ENCODE data around the gene KRTAP4-8.
"Not testable (repeated sequence)": the region's sequence is repeated elsewhere in the genome, so short reads cannot be mapped to it uniquely, and the experiment has no call there.

Gene KRTAP4-8

DNA sequence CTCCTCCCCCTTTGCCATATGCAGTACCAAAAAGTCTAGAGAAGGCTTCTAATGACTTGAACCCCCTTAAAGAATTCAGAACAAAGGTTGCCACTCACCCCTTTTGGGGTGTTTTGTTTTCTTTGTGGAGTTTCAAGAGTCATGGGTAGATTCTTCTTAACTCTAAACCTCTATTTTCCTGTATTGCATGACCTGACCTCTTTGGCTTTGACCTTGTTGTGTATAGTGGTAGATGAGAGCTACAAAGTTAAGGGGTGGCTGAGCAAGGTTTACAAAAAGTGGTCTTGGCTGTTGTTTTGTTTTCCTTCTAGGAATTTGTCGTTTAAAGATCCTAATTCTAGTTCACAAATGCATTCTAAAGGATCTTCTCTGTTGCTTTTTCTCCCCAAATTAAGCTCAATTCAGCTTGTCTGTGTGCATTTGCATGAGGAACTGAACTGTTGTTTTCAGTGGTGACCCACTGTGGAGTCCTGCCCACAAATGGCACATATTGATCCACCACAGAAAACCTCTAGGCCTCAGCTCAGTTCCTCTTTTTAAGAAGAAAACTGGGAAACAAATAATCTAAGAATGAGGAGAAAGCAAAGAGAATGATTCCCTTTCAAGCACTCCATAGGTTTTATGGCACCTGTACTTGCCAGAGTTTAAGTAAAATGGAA lies 10.9 kb upstream of the KRTAP4-8 start:
- DNase-seq (ENCODE audit: low read depth in 2 of 3, low spot score in 1 of 3): not testable (repeated sequence)

DNA sequence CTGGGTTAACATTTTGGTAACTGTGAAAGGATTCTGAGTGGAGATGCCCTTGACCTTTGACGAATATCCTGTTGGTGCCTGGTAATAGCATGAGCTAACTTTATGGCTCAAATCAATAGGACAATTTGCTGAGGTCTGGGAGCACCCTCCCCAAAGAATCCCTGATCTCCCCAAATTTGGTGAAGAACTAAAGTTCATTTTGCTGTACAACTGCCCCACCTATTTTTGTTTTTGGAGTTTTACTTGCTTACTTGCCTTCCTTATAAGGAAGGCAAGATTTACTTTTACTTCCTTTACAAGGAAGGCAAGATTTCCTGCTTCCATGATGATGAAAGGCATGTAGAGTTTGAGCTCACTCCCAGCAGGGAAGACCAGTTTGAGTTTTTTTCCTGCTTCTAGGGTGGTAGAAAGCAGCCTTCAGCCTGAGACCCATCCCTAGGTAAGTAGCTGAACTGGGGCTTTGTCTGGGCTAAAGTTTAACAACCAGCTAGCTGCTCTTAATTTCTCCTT lies 10.1 kb upstream of the KRTAP4-8 start:
- no peak for DNase-seq (ENCODE audit: low read depth in 2 of 3, low spot score in 1 of 3)

DNA sequence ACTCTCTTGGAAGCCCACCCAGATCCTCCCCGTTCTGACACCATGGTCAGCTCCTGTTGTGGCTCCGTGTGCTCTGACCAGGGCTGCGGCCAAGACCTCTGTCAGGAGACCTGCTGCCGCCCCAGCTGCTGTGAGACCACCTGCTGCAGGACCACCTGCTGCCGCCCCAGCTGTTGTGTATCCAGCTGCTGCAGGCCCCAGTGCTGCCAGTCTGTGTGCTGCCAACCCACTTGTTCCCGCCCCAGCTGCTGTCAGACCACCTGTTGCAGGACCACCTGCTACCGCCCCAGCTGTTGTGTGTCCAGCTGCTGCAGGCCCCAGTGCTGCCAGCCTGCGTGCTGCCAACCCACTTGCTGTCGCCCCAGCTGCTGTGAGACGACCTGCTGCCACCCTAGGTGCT lies 7.4 kb upstream of the KRTAP4-8 start, which contains the start of gene KRTAP4-9:
Gene KRTAP4-9 (plus strand): TSS at position 43 of the 400 bp plus-strand sequence. CDS start 0 bp downstream, at position 43.
- not testable (repeated sequence) for DNase-seq (ENCODE audit: low read depth in 2 of 3, low spot score in 1 of 3)

- DNase-seq (ENCODE audit: low read depth in 2 of 3, low spot score in 1 of 3): not testable (repeated sequence)
Observed at GRCh38 chr17:41104386-41105038, 6.6 kb upstream of the KRTAP4-8 start.

- DNase-seq (ENCODE audit: low read depth in 2 of 3, low spot score in 1 of 3): no peak
Observed at GRCh38 chr17:41103896-41104295, 6.0 kb upstream of the KRTAP4-8 start.

DNA sequence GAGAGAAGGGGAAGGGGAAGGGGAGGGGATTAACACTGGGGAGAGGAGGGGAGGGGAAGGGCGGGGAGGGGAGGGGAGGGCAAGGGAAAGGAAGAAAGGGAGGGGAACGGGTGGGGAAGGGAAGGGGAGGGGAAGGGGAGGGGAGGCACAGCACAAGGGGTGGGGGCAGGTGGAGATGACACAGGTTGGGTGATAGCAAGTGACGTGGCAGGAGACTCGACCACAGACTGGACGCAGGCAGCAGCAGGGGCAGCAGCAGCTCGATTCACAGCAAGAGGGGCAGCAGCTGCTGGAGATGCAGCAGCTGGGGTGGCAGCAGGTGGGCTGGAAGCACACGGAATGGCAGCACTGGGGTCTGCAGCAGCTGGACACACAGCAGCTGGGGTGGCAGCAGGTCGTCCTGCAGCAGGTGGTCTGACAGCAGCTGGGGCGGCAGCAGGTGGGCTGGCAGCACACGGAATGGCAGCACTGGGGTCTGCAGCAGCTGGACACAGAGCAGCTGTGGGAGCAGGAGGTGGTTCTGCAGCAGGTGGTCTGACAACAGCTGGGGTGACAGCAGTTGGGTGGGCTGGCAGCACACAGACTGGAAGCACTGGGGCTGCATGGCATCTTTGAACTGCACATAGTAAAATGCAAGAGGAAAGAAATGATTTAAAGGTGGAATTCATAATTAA lies 3.8 kb upstream of the KRTAP4-8 start, which contains the start of gene KRTAP4-16:
Gene KRTAP4-16 (minus strand): TSS at position 624 of the 674 bp plus-strand sequence. CDS start 0 bp downstream, at position 624.
- no peak for DNase-seq (ENCODE audit: low read depth in 2 of 3, low spot score in 1 of 3)

DNA sequence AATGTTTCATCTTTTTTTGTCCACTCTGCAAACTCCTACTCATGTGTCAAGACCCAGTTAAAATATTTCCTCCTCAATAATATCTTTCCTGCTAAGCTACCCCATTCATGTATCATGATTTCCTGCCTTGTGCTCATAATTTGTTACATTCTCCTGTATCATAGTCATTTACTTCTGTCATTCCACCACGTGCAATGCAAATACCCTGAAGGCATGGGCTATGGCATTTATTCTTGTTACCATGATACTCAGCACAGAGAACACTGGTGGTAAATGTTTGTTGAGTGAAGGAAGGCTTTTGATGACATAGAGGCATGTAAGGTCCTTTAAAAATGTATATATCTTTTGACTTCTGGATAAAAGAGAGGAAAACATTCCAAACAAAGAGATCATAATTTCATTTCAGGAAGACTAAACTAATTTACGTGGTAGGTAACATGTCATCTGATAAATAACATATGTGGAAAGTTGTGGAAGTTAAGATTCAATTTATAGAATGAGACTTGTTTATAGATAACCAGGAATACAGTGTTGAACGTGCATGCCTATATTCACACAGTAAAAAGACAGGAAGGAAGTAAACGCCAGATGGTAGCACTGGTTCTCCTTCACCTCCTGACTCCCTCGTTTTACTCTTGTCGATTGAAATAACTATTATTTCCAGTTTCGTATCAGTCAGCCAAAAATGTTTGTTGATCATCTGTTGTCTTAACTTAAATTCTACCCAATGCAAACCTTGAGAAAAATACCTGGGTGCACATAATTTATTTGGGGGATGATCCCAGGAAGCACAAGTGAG lies 1.9 kb upstream of the KRTAP4-8 start:
- DNase-seq (ENCODE audit: low read depth in 2 of 3, low spot score in 1 of 3): not testable (repeated sequence)

DNA sequence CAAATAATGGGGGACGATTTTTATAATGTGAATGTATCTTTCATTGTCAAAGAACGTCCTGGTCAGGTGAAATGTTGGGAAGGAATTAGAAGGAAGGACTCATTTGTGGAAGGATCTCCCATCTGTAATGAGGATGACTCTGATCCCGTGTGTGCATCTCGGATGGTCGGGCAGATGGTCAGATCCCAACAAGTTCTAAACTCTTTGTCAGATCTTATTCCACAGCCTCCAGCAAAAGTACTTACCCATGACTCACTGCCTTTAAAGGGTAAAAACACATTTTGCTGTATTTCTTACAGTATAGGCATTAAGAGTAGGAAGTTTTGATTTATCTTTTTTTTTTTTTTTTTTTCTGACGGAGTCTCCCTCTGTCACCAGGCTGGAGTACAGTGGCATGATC lies 539 bp upstream of the KRTAP4-8 start:
- no peak for DNase-seq (ENCODE audit: low read depth in 2 of 3, low spot score in 1 of 3)

DNA sequence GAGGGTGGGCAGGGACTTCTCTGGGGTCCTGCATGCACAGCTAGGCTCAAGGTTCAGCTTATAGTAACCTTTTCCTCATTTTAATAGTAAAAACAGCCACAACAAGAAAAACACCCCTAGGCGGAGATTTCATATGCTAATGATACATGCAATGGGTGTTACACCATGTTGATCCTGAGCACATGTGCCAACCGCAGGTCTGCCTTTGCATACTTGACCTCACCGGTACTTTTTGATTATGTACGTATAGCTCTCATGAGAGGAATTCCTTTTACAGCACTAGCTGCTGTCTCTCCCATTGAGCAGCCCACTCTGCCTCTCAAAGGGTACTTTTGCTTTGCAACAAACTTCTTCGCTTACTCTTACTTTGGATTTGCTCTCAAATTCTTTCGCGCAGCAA lies 1.9 kb downstream of the KRTAP4-8 start:
- DNase-seq (ENCODE audit: low read depth in 2 of 3, low spot score in 1 of 3): no peak

- DNase-seq (ENCODE audit: low read depth in 2 of 3, low spot score in 1 of 3): not testable (repeated sequence)
Observed at GRCh38 chr17:41088760-41089352, 9.1 kb downstream of the KRTAP4-8 start.

GRCh38 chr17:41084100-41084856 lies 13.7 kb downstream of the KRTAP4-8 start, which contains the start of gene KRTAP4-7:
KRTAP4-7 (plus strand) TSS chr17:41084150; CDS start chr17:41084207, 57 bp downstream.
- DNase-seq (ENCODE audit: low read depth in 2 of 3, low spot score in 1 of 3): not testable (repeated sequence)

GRCh38 chr17:41083427-41083826 lies 14.5 kb downstream of the KRTAP4-8 start:
- DNase-seq (ENCODE audit: low read depth in 2 of 3, low spot score in 1 of 3): not testable (repeated sequence)

DNA sequence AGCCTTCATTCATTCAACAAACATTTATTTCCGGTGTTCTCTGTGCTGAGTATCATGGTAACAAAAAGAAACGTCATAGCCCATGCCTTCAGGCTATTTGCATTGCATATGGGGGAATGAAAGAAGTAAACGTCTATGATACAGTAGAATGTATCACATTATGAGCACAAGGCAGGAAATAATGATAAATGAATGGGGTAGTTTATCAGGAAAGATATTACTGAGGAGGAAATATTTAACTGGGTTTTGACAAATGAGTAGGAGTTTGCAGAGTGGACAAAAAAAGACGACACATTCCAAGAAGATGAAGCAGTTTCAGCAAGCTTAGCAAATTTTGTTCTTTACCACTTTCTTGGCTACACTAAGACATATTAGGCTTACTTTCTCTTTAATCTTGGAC lies 15.3 kb downstream of the KRTAP4-8 start:
- no peak for DNase-seq (ENCODE audit: low read depth in 2 of 3, low spot score in 1 of 3)

DNA sequence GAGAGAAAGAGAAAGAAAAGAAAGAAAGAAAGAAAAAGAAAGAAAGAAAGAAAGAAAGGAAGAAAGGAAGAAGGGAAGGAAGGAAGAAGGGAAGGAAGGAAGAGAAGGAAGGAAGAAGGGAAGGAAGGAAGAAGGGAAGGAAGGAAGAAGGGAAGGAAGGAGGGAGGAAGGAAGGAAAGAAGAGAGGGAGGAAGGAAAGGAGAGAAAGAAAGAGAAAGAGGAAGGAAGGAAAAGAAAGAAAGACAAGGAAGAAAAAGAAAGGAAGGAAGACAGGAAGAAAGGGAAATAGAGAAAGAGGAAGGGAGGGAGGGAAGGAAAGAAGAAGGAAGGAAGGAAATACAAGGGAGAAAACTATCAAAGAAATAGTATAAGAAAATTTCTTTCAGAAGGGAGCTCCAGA lies 21.2 kb downstream of the KRTAP4-8 start:
- DNase-seq (ENCODE audit: low read depth in 2 of 3, low spot score in 1 of 3): no peak

DNA sequence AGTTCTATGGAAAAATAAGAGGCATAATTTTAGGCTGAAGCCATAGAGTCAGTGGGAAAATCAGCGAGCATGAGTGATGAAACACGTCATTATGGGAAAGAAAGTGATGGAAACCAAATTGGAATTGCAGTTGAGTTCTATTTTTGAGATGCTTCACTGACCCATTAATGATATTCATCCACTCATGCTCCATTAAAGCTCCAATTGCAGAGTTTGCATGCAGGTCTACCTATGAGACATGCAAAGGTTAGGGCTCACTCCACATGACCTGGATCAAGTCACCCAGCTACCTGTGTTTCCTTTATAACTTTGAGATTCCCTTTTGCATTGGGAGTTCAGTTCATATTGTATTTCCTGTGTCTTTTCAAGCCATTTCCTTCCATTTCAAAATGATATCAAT lies 24.3 kb downstream of the KRTAP4-8 start:
- no peak for DNase-seq (ENCODE audit: low read depth in 2 of 3, low spot score in 1 of 3)

- no peak for DNase-seq (ENCODE audit: low read depth in 2 of 3, low spot score in 1 of 3)
Observed at GRCh38 chr17:41071606-41072360, 26.2 kb downstream of the KRTAP4-8 start.

GRCh38 chr17:41069031-41069430 lies 28.9 kb downstream of the KRTAP4-8 start:
- DNase-seq (ENCODE audit: low read depth in 2 of 3, low spot score in 1 of 3): no peak

DNA sequence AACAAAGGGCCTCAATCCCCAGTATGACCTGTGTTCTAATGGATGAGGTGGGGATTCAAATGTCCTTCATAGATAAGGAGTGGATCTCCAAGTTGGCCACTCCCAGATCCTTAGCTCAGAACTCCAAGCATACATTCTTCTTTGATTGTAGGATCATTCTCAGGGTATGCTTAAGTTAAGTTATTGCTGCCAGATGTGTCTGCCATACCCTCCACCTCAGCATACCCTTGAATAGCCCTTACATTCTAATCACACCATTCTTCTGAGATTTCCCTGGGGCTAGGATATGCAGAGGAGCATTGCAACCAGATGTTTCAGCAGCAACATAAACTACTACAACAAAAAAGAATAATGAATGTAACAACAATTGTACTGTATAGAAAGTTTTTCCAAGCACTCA lies 30.7 kb downstream of the KRTAP4-8 start:
- DNase-seq (ENCODE audit: low read depth in 2 of 3, low spot score in 1 of 3): no peak

All from stimulated activated CD4-positive, alpha-beta T cell treated with anti-CD3 and anti-CD28 coated beads, Interleukin-12 subunit alpha, Interleukin-12 subunit beta, amount 100 ng/mL, for 48 hours (primary cell).